HUES64 (cell line): ENCODE data around the gene TMEM117.

Experiments used
- H3K27ac ChIP-seq: 2 replicates; pipeline ENCODE4 v1.7.0; 2013; ENCODE audit warnings: low read depth, low read length, inconsistent platforms
- H3K27me3 ChIP-seq: 2 replicates; pipeline ENCODE4 v1.6.1; 2013; ENCODE audit warnings: mild to moderate bottlenecking, low read length; ENCODE audit not compliant: insufficient read depth
- H3K36me3 ChIP-seq: 2 replicates; pipeline ENCODE4 v1.6.1; 2013; ENCODE audit warnings: mild to moderate bottlenecking, low read length; ENCODE audit not compliant: insufficient read depth
- H3K4me1 ChIP-seq: 2 replicates; pipeline ENCODE4 v1.6.1; 2013; ENCODE audit warnings: mild to moderate bottlenecking, low read length, moderate library complexity; ENCODE audit not compliant: insufficient read depth
- H3K4me3 ChIP-seq: 2 replicates; pipeline ENCODE4 v1.5.1; 2013; ENCODE audit warnings: mild to moderate bottlenecking, low read length, moderate library complexity
- H3K9ac ChIP-seq: 2 replicates; pipeline ENCODE4 v1.6.1; 2013; ENCODE audit warnings: mild to moderate bottlenecking, low read depth, low read length
- H3K9me3 ChIP-seq: 2 replicates; pipeline ENCODE4 v1.6.1; 2013; ENCODE audit warnings: low read depth, low read length; ENCODE audit not compliant: insufficient read depth
- WGBS: fragments of 150-250, 120-280 bp; methylation state at CpG from one replicate; pipeline ENCODE4 v1.1.7; 2013; ENCODE audit warnings: missing lambda C conversion rate; 5-methylcytosine and 5-hydroxymethylcytosine counted together

Gene TMEM117

GRCh38 chr12:44100264-44100663, 264.4 kb downstream of the TMEM117 start:
- 100% methylated on average over 2 of the region's 2 CpGs for WGBS
- no peak overlapping the region for H3K4me3 ChIP-seq
- no peaks in the 10 kb centered on the region for H3K9me3 ChIP-seq
- no peak overlapping the region for H3K27ac ChIP-seq
- no peaks in the 10 kb centered on the region for H3K27me3 ChIP-seq
- no peak overlapping the region for H3K9ac ChIP-seq
- no peaks in the 10 kb centered on the region for H3K36me3 ChIP-seq
- H3K4me1 ChIP-seq, result no peaks in the 10 kb centered on the region

GRCh38 chr12:44101475-44101874, 265.6 kb downstream of the TMEM117 start:
- no peaks in the 10 kb centered on the region for H3K36me3 ChIP-seq
- WGBS, result 97% methylated on average over 4 of the region's 4 CpGs
- H3K27me3 ChIP-seq, result no peaks in the 10 kb centered on the region
- H3K9ac ChIP-seq, result no peak overlapping the region
- no peak overlapping the region for H3K4me3 ChIP-seq
- no peak overlapping the region for H3K27ac ChIP-seq
- H3K9me3 ChIP-seq, result no peaks in the 10 kb centered on the region
- no peaks in the 10 kb centered on the region for H3K4me1 ChIP-seq

- H3K4me3 ChIP-seq, result no peak overlapping the region
- no peaks in the 10 kb centered on the region for H3K4me1 ChIP-seq
- no peaks in the 10 kb centered on the region for H3K36me3 ChIP-seq
- H3K9me3 ChIP-seq, result no peaks in the 10 kb centered on the region
- no peak overlapping the region for H3K9ac ChIP-seq
- no peak overlapping the region for H3K27ac ChIP-seq
- 100% methylated on average over 2 of the region's 2 CpGs for WGBS
- no peaks in the 10 kb centered on the region for H3K27me3 ChIP-seq
Observed at GRCh38 chr12:44114906-44115305, 279.0 kb downstream of the TMEM117 start.

- H3K9me3 ChIP-seq, result no peaks in the 10 kb centered on the region; the same call in 1 of the 2 replicates
- H3K36me3 ChIP-seq, result no peaks in the 10 kb centered on the region
- no peak overlapping the region for H3K27ac ChIP-seq
- H3K4me3 ChIP-seq, result no peak overlapping the region
- H3K4me1 ChIP-seq, result no peaks in the 10 kb centered on the region
- 92% methylated on average over 1 of the region's 1 CpG for WGBS
- H3K9ac ChIP-seq, result no peak overlapping the region
- H3K27me3 ChIP-seq, result no peaks in the 10 kb centered on the region
Observed at GRCh38 chr12:44117337-44117736, 281.5 kb downstream of the TMEM117 start.

- Histone ChIP-seq H3K4me3 (no peak overlapping the region), H3K27me3 (no peaks in the 10 kb centered on the region), H3K9me3 (no peaks in the 10 kb centered on the region; the same call in 1 of the 2 replicates), H3K9ac (no peak overlapping the region), H3K27ac (no peak overlapping the region), H3K4me1 (no peaks in the 10 kb centered on the region), H3K36me3 (no peaks in the 10 kb centered on the region)
Observed at GRCh38 chr12:44118946-44119345, 283.1 kb downstream of the TMEM117 start.

- no peaks in the 10 kb centered on the region for H3K9me3 ChIP-seq
- no peak overlapping the region for H3K4me3 ChIP-seq
- no peak overlapping the region for H3K9ac ChIP-seq
- H3K27ac ChIP-seq, result no peak overlapping the region
- H3K36me3 ChIP-seq, result no peaks in the 10 kb centered on the region
- H3K27me3 ChIP-seq, result no peaks in the 10 kb centered on the region
- 90% methylated on average over 1 of the region's 1 CpG for WGBS
- H3K4me1 ChIP-seq, result peaks cover 4% of the 10 kb centered on the region; the same call in 1 of the 2 replicates
Observed at GRCh38 chr12:44126806-44127205, 290.9 kb downstream of the TMEM117 start.

GRCh38 chr12:44127966-44128710, 292.3 kb downstream of the TMEM117 start:
- Histone ChIP-seq H3K36me3 (no peaks in the 10 kb centered on the region), H3K27ac (no peak overlapping the region), H3K9me3 (no peaks in the 10 kb centered on the region), H3K4me1 (peaks cover 4% of the 10 kb centered on the region; the same call in 1 of the 2 replicates), H3K9ac (no peak overlapping the region), H3K27me3 (no peaks in the 10 kb centered on the region), H3K4me3 (no peak overlapping the region)
- WGBS, result 82% methylated on average over 1 of the region's 1 CpG

- no peak overlapping the region for H3K4me3 ChIP-seq
- 85% methylated on average over 3 of the region's 3 CpGs for WGBS
Observed at GRCh38 chr12:44143175-44143574, 307.3 kb downstream of the TMEM117 start.

GRCh38 chr12:44148936-44149335, 313.1 kb downstream of the TMEM117 start:
- Histone ChIP-seq H3K4me3 (no peak overlapping the region), H3K27me3 (no peaks in the 10 kb centered on the region), H3K36me3 (no peaks in the 10 kb centered on the region), H3K27ac (no peak overlapping the region), H3K4me1 (no peaks in the 10 kb centered on the region), H3K9ac (no peak overlapping the region), H3K9me3 (no peaks in the 10 kb centered on the region)
- WGBS, result 77% methylated on average over 2 of the region's 2 CpGs

More at GRCh38 chr12:44143175-44143574, 307.3 kb downstream of the TMEM117 start:
- H3K9ac ChIP-seq, result no peak overlapping the region
- H3K4me1 ChIP-seq, result no peaks in the 10 kb centered on the region
- no peaks in the 10 kb centered on the region for H3K27me3 ChIP-seq
- H3K36me3 ChIP-seq, result no peaks in the 10 kb centered on the region
- H3K9me3 ChIP-seq, result no peaks in the 10 kb centered on the region
- no peak overlapping the region for H3K27ac ChIP-seq

GRCh38 chr12:44154128-44154527, 318.2 kb downstream of the TMEM117 start:
- Histone ChIP-seq H3K27ac (no peak overlapping the region), H3K27me3 (no peaks in the 10 kb centered on the region), H3K4me1 (peaks cover 5% of the 10 kb centered on the region), H3K9me3 (no peaks in the 10 kb centered on the region), H3K4me3 (no peak overlapping the region), H3K9ac (no peak overlapping the region), H3K36me3 (no peaks in the 10 kb centered on the region)
- WGBS, result 93% methylated on average over 4 of the region's 5 CpGs

GRCh38 chr12:44155358-44155757, 319.5 kb downstream of the TMEM117 start:
- Histone ChIP-seq H3K9me3 (no peaks in the 10 kb centered on the region), H3K4me3 (no peak overlapping the region), H3K36me3 (no peaks in the 10 kb centered on the region), H3K4me1 (peaks cover 14% of the 10 kb centered on the region), H3K27ac (no peak overlapping the region), H3K27me3 (no peaks in the 10 kb centered on the region), H3K9ac (no peak overlapping the region)
- 62% methylated on average over 2 of the region's 2 CpGs for WGBS

- H3K27me3 ChIP-seq, result no peaks in the 10 kb centered on the region
- peaks cover 14% of the 10 kb centered on the region for H3K4me1 ChIP-seq
- WGBS, result no CpG with 5 or more reads among the region's 2 CpGs
- H3K9me3 ChIP-seq, result no peaks in the 10 kb centered on the region
- no peak overlapping the region for H3K9ac ChIP-seq
- H3K36me3 ChIP-seq, result no peaks in the 10 kb centered on the region
- no peak overlapping the region for H3K4me3 ChIP-seq
- H3K27ac ChIP-seq, result no peak overlapping the region
Observed at GRCh38 chr12:44157359-44157758, 321.5 kb downstream of the TMEM117 start.
